Activated naive CD8-positive, alpha-beta T cell treated with anti-CD3 and anti-CD28 coated beads, Interleukin-2, amount 10 ng/mL, durations not matched to agents 7 days and 5 days (primary cell): ENCODE measurements around the gene SEPTIN8. TPM values are rescaled to one million over a fixed set of nuclear protein-coding genes. Genes with fewer than 3 reads are reported as not detected.
A peak's percentile ranks its signal among the peaks of the same experiment; 100 is the strongest.

Experiments used
- ATAC-seq: fragments of 150-1000 bp; cut with Tn5 transposase; one replicate; pipeline ENCODE4 v1.10.0; 2021; ENCODE audit warnings: low read depth, moderate library complexity
- POLR2A ChIA-PET: fragments of 350-600 bp; sonication (Branson Sonifier 250); formaldehyde crosslinking; loops from one replicate; lab custom pipeline; 2021; ENCODE audit warnings: antibody characterized with exemption; lab: Charles Lee
- DNase-seq: peaks from one replicate; pipeline ENCODE4 v3.0.0; 2021
- H3K27ac Mint-ChIP-seq: one replicate; pipeline ENCODE4 v1.8.0; 2022; ENCODE audit warnings: mild to moderate bottlenecking, mixed read lengths
- H3K27me3 Mint-ChIP-seq: one replicate; pipeline ENCODE4 v1.8.0; 2022; ENCODE audit warnings: mild to moderate bottlenecking, moderate library complexity, mixed read lengths
- H3K36me3 Mint-ChIP-seq: one replicate; pipeline ENCODE4 v1.8.0; 2021; ENCODE audit warnings: mild to moderate bottlenecking, mixed read lengths
- H3K4me1 Mint-ChIP-seq: one replicate; pipeline ENCODE4 v1.8.0; 2021; ENCODE audit warnings: mixed read lengths
- H3K4me3 Mint-ChIP-seq: one replicate; pipeline ENCODE4 v1.8.0; 2022; ENCODE audit warnings: mild to moderate bottlenecking, moderate library complexity, mixed read lengths
- H3K9me3 Mint-ChIP-seq: one replicate; pipeline ENCODE4 v1.8.0; 2021; ENCODE audit warnings: mixed read lengths
- total RNA-seq, 2 experiments: library from RNA; stranded (reverse); gene quantifications; one replicate each; pipeline ENCODE4 v1.2.3, GENCODE V29; 2021

Gene SEPTIN8
- total RNA-seq: 10 to 100 TPM; 39.2 to 40.4 TPM

GRCh38 chr5:132777209-132778069, at the start of gene SEPTIN8:
TSS of gene SEPTIN8 (minus strand) at chr5:132777239. CDS start at chr5:132777137, 102 bp downstream.
- ATAC-seq: no peak
- Mint-ChIP-seq H3K9me3 (no peaks in the 10 kb centered on the region), H3K27me3 (peaks cover 25% of the 10 kb centered on the region), H3K4me1 (peaks cover 48% of the 10 kb centered on the region), H3K4me3 (peak within 1 kb of the TSS; percentile 82), H3K27ac (peak within 1 kb of the TSS; percentile 77), H3K36me3 (peaks cover 2% of the 10 kb centered on the region)
- DNase-seq: peak; percentile 75
- POLR2A ChIA-PET: interaction anchor here (1.3 to 1.9 kb wide), 6 partner anchors 9 to 48 kb away, joined by 3 to 7 read pairs (median 4); partner anchors contain the start of genes CCNI2 and KIF3A

- ATAC-seq (no peak), DNase-seq (no peak)
- Mint-ChIP-seq H3K36me3 (peaks cover 2% of the 10 kb centered on the region), H3K27ac (no peak overlapping the region), H3K4me3 (peak overlapping the region; percentile 67), H3K9me3 (no peaks in the 10 kb centered on the region), H3K4me1 (peaks cover 20% of the 10 kb centered on the region), H3K27me3 (peaks cover 45% of the 10 kb centered on the region)
- POLR2A ChIA-PET: interaction anchor here (1.4 kb wide), 1 partner anchor 49 kb away, joined by 3 read pairs; the partner anchor contains the start of gene SEPTIN8
Measured at GRCh38 chr5:132826424-132827082, 49.5 kb upstream of the SEPTIN8 start.

GRCh38 chr5:132825834-132826391, 48.9 kb upstream of the SEPTIN8 start:
- peak overlapping the region; percentile 67 for H3K4me3 Mint-ChIP-seq
- no peak overlapping the region for H3K27ac Mint-ChIP-seq
- H3K4me1 Mint-ChIP-seq: peaks cover 17% of the 10 kb centered on the region
- H3K27me3 Mint-ChIP-seq: peaks cover 38% of the 10 kb centered on the region
- H3K36me3 Mint-ChIP-seq: peaks cover 2% of the 10 kb centered on the region
- POLR2A ChIA-PET: interaction anchor here (1.2 to 1.4 kb wide), 2 partner anchors 49 to 72 kb away, joined by 3 read pairs; partner anchors contain the start of gene SEPTIN8
- ATAC-seq: peak; percentile 41
- H3K9me3 Mint-ChIP-seq: no peaks in the 10 kb centered on the region
- no peak for DNase-seq

GRCh38 chr5:132825033-132825833, 48.2 kb upstream of the SEPTIN8 start:
- DNase-seq (peak; percentile 67), ATAC-seq (no peak)
- Mint-ChIP-seq H3K27ac (no peak overlapping the region), H3K27me3 (peaks cover 40% of the 10 kb centered on the region), H3K4me3 (peak overlapping the region; percentile 75), H3K9me3 (no peaks in the 10 kb centered on the region), H3K36me3 (peaks cover 2% of the 10 kb centered on the region), H3K4me1 (peaks cover 19% of the 10 kb centered on the region)
- POLR2A ChIA-PET: interaction anchor here (0.5 to 1.4 kb wide), 9 partner anchors 34 to 1180 kb away, joined by 3 to 4 read pairs (median 3); partner anchors contain the start of genes CCNI2, GDF9, HSPA4 and SEPTIN8

- POLR2A ChIA-PET: interaction anchor here (0.9 to 1.3 kb wide), 5 partner anchors 9 to 1180 kb away, joined by 3 read pairs; partner anchors contain the start of genes CCNI2, GDF9, HSPA4 and UQCRQ
- Mint-ChIP-seq H3K36me3 (peaks cover 2% of the 10 kb centered on the region), H3K4me3 (peak overlapping the region; percentile 75), H3K4me1 (peaks cover 22% of the 10 kb centered on the region), H3K27ac (no peak overlapping the region), H3K9me3 (no peaks in the 10 kb centered on the region), H3K27me3 (peaks cover 39% of the 10 kb centered on the region)
- no peak for DNase-seq
- ATAC-seq: no peak
Measured at GRCh38 chr5:132824426-132824825, 47.4 kb upstream of the SEPTIN8 start.

- H3K4me1 Mint-ChIP-seq: peaks cover 24% of the 10 kb centered on the region
- DNase-seq (no peak), ATAC-seq (no peak)
- POLR2A ChIA-PET: interaction anchor here (0.9 to 1.1 kb wide), 2 partner anchors 9 to 454 kb away, joined by 3 to 5 read pairs; partner anchors contain the start of gene SLC22A5
- H3K36me3 Mint-ChIP-seq: peaks cover 2% of the 10 kb centered on the region
- H3K27ac Mint-ChIP-seq: no peak overlapping the region
- H3K4me3 Mint-ChIP-seq: peak overlapping the region; percentile 63
- H3K9me3 Mint-ChIP-seq: no peaks in the 10 kb centered on the region
- peaks cover 33% of the 10 kb centered on the region for H3K27me3 Mint-ChIP-seq
Measured at GRCh38 chr5:132823481-132824050, 46.5 kb upstream of the SEPTIN8 start.

GRCh38 chr5:132822650-132823480, 45.8 kb upstream of the SEPTIN8 start:
- ATAC-seq: no peak

GRCh38 chr5:132821791-132822190, 44.8 kb upstream of the SEPTIN8 start:
- no peaks in the 10 kb centered on the region for H3K36me3 Mint-ChIP-seq
- DNase-seq (no peak), ATAC-seq (no peak)
- no peaks in the 10 kb centered on the region for H3K9me3 Mint-ChIP-seq
- H3K4me3 Mint-ChIP-seq: no peak overlapping the region
- peaks cover 21% of the 10 kb centered on the region for H3K27me3 Mint-ChIP-seq
- H3K27ac Mint-ChIP-seq: no peak overlapping the region
- POLR2A ChIA-PET: interaction anchor here (1.8 kb wide), 1 partner anchor 84 kb away, joined by 5 read pairs; the partner anchor contains the start of gene KIF3A
- H3K4me1 Mint-ChIP-seq: peaks cover 21% of the 10 kb centered on the region

More at GRCh38 chr5:132822650-132823480, 45.8 kb upstream of the SEPTIN8 start:
- Mint-ChIP-seq H3K36me3 (peaks cover 2% of the 10 kb centered on the region), H3K27ac (no peak overlapping the region), H3K4me1 (peaks cover 24% of the 10 kb centered on the region), H3K4me3 (peak overlapping the region; percentile 63), H3K27me3 (peaks cover 31% of the 10 kb centered on the region), H3K9me3 (no peaks in the 10 kb centered on the region)
- POLR2A ChIA-PET: interaction anchor here (1.1 kb wide), 1 partner anchor 453 kb away, joined by 5 read pairs; the partner anchor contains the start of gene SLC22A5
- DNase-seq: peak; percentile 60

GRCh38 chr5:132821350-132821749, 44.3 kb upstream of the SEPTIN8 start:
- POLR2A ChIA-PET: interaction anchor here (1.8 kb wide), 2 partner anchors 74 to 84 kb away, joined by 5 read pairs; partner anchors contain the start of genes CCNI2 and KIF3A
- ATAC-seq: no peak
- peaks cover 21% of the 10 kb centered on the region for H3K4me1 Mint-ChIP-seq
- DNase-seq: no peak
- no peaks in the 10 kb centered on the region for H3K9me3 Mint-ChIP-seq
- H3K36me3 Mint-ChIP-seq: no peaks in the 10 kb centered on the region
- H3K4me3 Mint-ChIP-seq: no peak overlapping the region
- H3K27me3 Mint-ChIP-seq: peaks cover 19% of the 10 kb centered on the region
- no peak overlapping the region for H3K27ac Mint-ChIP-seq

GRCh38 chr5:132820162-132820754, 43.2 kb upstream of the SEPTIN8 start:
- Mint-ChIP-seq H3K9me3 (no peaks in the 10 kb centered on the region), H3K4me1 (peaks cover 21% of the 10 kb centered on the region), H3K36me3 (no peaks in the 10 kb centered on the region), H3K27ac (peak overlapping the region; percentile 40), H3K27me3 (peaks cover 22% of the 10 kb centered on the region), H3K4me3 (peak overlapping the region; percentile 75)
- DNase-seq (peak; percentile 89), ATAC-seq (peak; percentile 83)
- POLR2A ChIA-PET: interaction anchor here (0.7 to 1.8 kb wide), 8 partner anchors 13 to 361 kb away, joined by 3 to 9 read pairs (median 4); partner anchors contain the start of genes CCNI2, IRF1 and KIF3A

- DNase-seq (no peak), ATAC-seq (no peak)
- H3K4me3 Mint-ChIP-seq: peak overlapping the region; percentile 76
- peaks cover 16% of the 10 kb centered on the region for H3K4me1 Mint-ChIP-seq
- peaks cover 27% of the 10 kb centered on the region for H3K27me3 Mint-ChIP-seq
- POLR2A ChIA-PET: interaction anchor here (0.9 to 1.8 kb wide), 4 partner anchors 66 to 329 kb away, joined by 3 to 9 read pairs (median 5); partner anchors contain the start of genes CCNI2 and IRF1
- peak overlapping the region; percentile 65 for H3K27ac Mint-ChIP-seq
- H3K9me3 Mint-ChIP-seq: no peaks in the 10 kb centered on the region
- no peaks in the 10 kb centered on the region for H3K36me3 Mint-ChIP-seq
Measured at GRCh38 chr5:132819468-132819867, 42.4 kb upstream of the SEPTIN8 start.
